H9 (cell line): ENCODE measurements around the gene SURF4. TPM values are rescaled to one million over a fixed set of nuclear protein-coding genes. Genes with fewer than 3 reads are reported as not detected.

Experiments
- DNase-seq: peaks from one replicate; pipeline ENCODE4 v3.0.0-alpha.2; 2017
- H2AFZ ChIP-seq: one replicate; pipeline ENCODE4 v1.6.1; 2013; ENCODE audit warnings: mild to moderate bottlenecking, low read length, control low read depth, moderate library complexity
- H2AK5ac ChIP-seq: 2 replicates; pipeline ENCODE4 v1.6.1; 2013; ENCODE audit warnings: low read length, control low read depth, mixed read lengths; ENCODE audit not compliant: insufficient read length
- H2BK120ac ChIP-seq: one replicate; pipeline ENCODE4 v1.6.1; 2013; ENCODE audit warnings: low read depth, mild to moderate bottlenecking, low read length, control low read depth, inconsistent platforms; ENCODE audit not compliant: poor library complexity, severe bottlenecking
- H2BK12ac ChIP-seq: 2 replicates; pipeline ENCODE4 v1.6.1; 2013; ENCODE audit warnings: low read length, control low read depth, mixed read lengths, low read depth; ENCODE audit not compliant: insufficient read length
- H2BK15ac ChIP-seq: 2 replicates; pipeline ENCODE4 v1.6.1; 2013; ENCODE audit warnings: low read depth, low read length, control low read depth
- H2BK20ac ChIP-seq: one replicate; pipeline ENCODE4 v1.6.1; 2013; ENCODE audit warnings: low read depth, mild to moderate bottlenecking, low read length, control low read depth, inconsistent platforms; ENCODE audit not compliant: poor library complexity, severe bottlenecking
- H2BK5ac ChIP-seq: 2 replicates; pipeline ENCODE4 v1.6.1; 2013; ENCODE audit warnings: low read length, control low read depth, mixed read lengths; ENCODE audit not compliant: insufficient read length
- H3K14ac ChIP-seq: 2 replicates; pipeline ENCODE4 v1.6.1; 2013; ENCODE audit warnings: low read length, control low read depth; ENCODE audit not compliant: insufficient read depth
- H3K18ac ChIP-seq: 2 replicates; pipeline ENCODE4 v1.6.1; 2013; ENCODE audit warnings: low read depth, mild to moderate bottlenecking, mixed read lengths, low read length, control low read depth; ENCODE audit not compliant: insufficient read length
- H3K23ac ChIP-seq: 2 replicates; pipeline ENCODE4 v1.6.1; 2013; ENCODE audit warnings: low read length, control low read depth, mixed read lengths, low read depth; ENCODE audit not compliant: insufficient read length
- H3K23me2 ChIP-seq: 2 replicates; pipeline ENCODE4 v1.6.1; 2013; ENCODE audit warnings: low read depth, mild to moderate bottlenecking, mixed read lengths, low read length, control low read depth; ENCODE audit not compliant: insufficient read length, poor library complexity, severe bottlenecking
- H3K27ac ChIP-seq: 2 replicates; pipeline ENCODE4 v1.5.1; 2013; ENCODE audit warnings: low read length, control low read depth, mixed read lengths, low read depth; ENCODE audit not compliant: insufficient read length
- H3K27me3 ChIP-seq: 2 replicates; pipeline ENCODE4 v1.6.1; 2013; ENCODE audit warnings: low read length, control low read depth, inconsistent platforms; ENCODE audit not compliant: insufficient read depth
- H3K4ac ChIP-seq: 2 replicates; pipeline ENCODE4 v1.6.1; 2013; ENCODE audit warnings: low read depth, mild to moderate bottlenecking, control low read depth, inconsistent platforms, low read length, moderate library complexity
- H3K4me1 ChIP-seq: 2 replicates; pipeline ENCODE4 v1.6.1; 2013; ENCODE audit warnings: low read length, control low read depth, inconsistent platforms; ENCODE audit not compliant: insufficient read depth
- H3K4me2 ChIP-seq: 2 replicates; pipeline ENCODE4 v1.6.1; 2013; ENCODE audit warnings: low read length, control low read depth, mixed read lengths; ENCODE audit not compliant: insufficient read length, insufficient read depth
- H3K56ac ChIP-seq: 2 replicates; pipeline ENCODE4 v1.6.1; 2013; ENCODE audit warnings: low read depth, mild to moderate bottlenecking, mixed read lengths, low read length, control low read depth; ENCODE audit not compliant: insufficient read length
- H3K79me1 ChIP-seq: 2 replicates; pipeline ENCODE4 v1.6.1; 2013; ENCODE audit warnings: low read depth, mild to moderate bottlenecking, moderate library complexity, low read length, control low read depth, inconsistent platforms; ENCODE audit not compliant: insufficient read depth, poor library complexity, severe bottlenecking
- H3K79me2 ChIP-seq: 2 replicates; pipeline ENCODE4 v1.6.1; 2013; ENCODE audit warnings: low read length, control low read depth, inconsistent platforms; ENCODE audit not compliant: insufficient read depth
- H3K9ac ChIP-seq: 2 replicates; pipeline ENCODE4 v1.6.1; 2013; ENCODE audit warnings: low read length, control low read depth, mixed read lengths; ENCODE audit not compliant: insufficient read length; ENCODE audit errors: extremely low read depth
- H3K9me3 ChIP-seq: one replicate; pipeline ENCODE4 v1.6.1; 2013; ENCODE audit warnings: low read depth, low read length, inconsistent platforms; ENCODE audit not compliant: control insufficient read depth
- H3T11ph ChIP-seq: one replicate; pipeline ENCODE4 v1.6.1; 2013; ENCODE audit warnings: mild to moderate bottlenecking, low read length, control low read depth, inconsistent platforms
- H4K20me1 ChIP-seq: one replicate; pipeline ENCODE4 v1.6.1; 2013; ENCODE audit not compliant: control insufficient read depth, insufficient read length, insufficient read depth
- H4K5ac ChIP-seq: 2 replicates; pipeline ENCODE4 v1.6.1; 2013; ENCODE audit warnings: low read depth, mild to moderate bottlenecking, mixed read lengths, low read length, control low read depth; ENCODE audit not compliant: insufficient read length
- H4K8ac ChIP-seq: replicated peaks from 2 replicates; pipeline ENCODE4 v1.6.1; 2013; ENCODE audit warnings: low read length, control low read depth, mixed read lengths, low read depth; ENCODE audit not compliant: insufficient read length
- H4K91ac ChIP-seq: 2 replicates; pipeline ENCODE4 v1.6.1; 2013; ENCODE audit warnings: low read depth, mild to moderate bottlenecking, moderate library complexity, mixed read lengths, low read length, control low read depth; ENCODE audit not compliant: insufficient read length
- H3K27ac Mint-ChIP-seq, 3 experiments: 2 replicates in 2 of 3; 3 replicates in 1 of 3; pipeline ENCODE4 v1.8.0; 2020 to 2021; ENCODE audit warnings: mixed read lengths in 3 of 3, mild to moderate bottlenecking in 1 of 3, moderate library complexity in 1 of 3
- H3K27me3 Mint-ChIP-seq: 2 replicates; pipeline ENCODE4 v1.8.0; 2021; ENCODE audit warnings: low read depth, mild to moderate bottlenecking, moderate library complexity, mixed read lengths
- H3K36me3 Mint-ChIP-seq, 3 experiments: 2 replicates in 2 of 3; 3 replicates in 1 of 3; pipeline ENCODE4 v1.8.0; 2020 to 2021; ENCODE audit warnings: low read depth in 3 of 3, mixed read lengths in 3 of 3; ENCODE audit not compliant: insufficient read depth in 1 of 3
- H3K4me1 Mint-ChIP-seq, 2 experiments: 2 replicates each; pipeline ENCODE4 v1.8.0; 2020; ENCODE audit warnings: mixed read lengths in 2 of 2
- H3K4me3 Mint-ChIP-seq, 2 experiments: 2 replicates in 1 of 2; 3 replicates in 1 of 2; pipeline ENCODE4 v1.8.0; 2020 to 2021; ENCODE audit warnings: mild to moderate bottlenecking in 2 of 2, mixed read lengths in 2 of 2, moderate library complexity in 1 of 2
- H3K9me3 Mint-ChIP-seq, 2 experiments: 2 replicates in 1 of 2; 3 replicates in 1 of 2; pipeline ENCODE4 v1.8.0; 2020; ENCODE audit warnings: mild to moderate bottlenecking in 2 of 2, mixed read lengths in 2 of 2, moderate library complexity in 1 of 2
- WGBS: extraction: QIAGEN DNeasy Blood & Tissue Kit; methylation state at CpG from one replicate; pipeline ENCODE4 v1.1.7; 2013; ENCODE audit warnings: missing lambda C conversion rate, low lambda C conversion rate, mixed read lengths; ENCODE audit not compliant: insufficient read length; ENCODE audit errors: extremely low coverage; 5-methylcytosine and 5-hydroxymethylcytosine counted together
- total RNA-seq: library from RNA; stranded (reverse); gene quantifications from 2 replicates; pipeline ENCODE4 v1.2.1, GENCODE V29; 2021
- TF ChIP-seq, protein P1 (sequence below): fragments of 200-600 bp; sonication (generic); conservative IDR thresholded peaks from 3 replicates; pipeline ENCODE4 v1.8.0; 2021; ENCODE audit warnings: antibody characterized with exemption, mild to moderate bottlenecking

The SURF4 gene
- total RNA-seq, 1 experiment from 2014 or later: 146 TPM

DNA sequence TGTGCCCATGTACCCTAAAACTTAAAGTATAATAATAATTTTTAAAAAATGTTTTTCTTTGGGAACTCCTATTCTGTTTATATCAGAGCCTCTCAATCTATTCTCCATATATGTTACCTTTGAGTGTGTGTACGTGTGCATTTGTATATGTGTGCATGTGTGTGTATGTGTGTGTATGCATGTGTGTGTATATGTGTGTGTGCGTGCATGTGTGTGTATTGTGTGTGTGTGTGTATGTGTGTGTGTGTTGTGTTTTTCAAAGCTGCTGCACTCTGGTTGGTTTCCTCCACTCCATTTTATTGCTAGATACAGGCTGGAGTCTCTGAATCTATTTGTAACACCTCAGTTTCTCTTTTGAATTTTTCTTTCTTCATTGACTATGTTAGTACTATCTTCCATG, 59.9 kb downstream of the SURF4 start:
- no CpG with 5 or more reads among the region's 2 CpGs for WGBS

More for the DNA sequence above, 59.9 kb downstream of the SURF4 start:
- Histone ChIP-seq H2BK5ac (no peak overlapping the region), H3K4ac (no peak overlapping the region), H3K79me2 (no peaks in the 10 kb centered on the region), H4K5ac (no peak overlapping the region), H2BK20ac (no peak overlapping the region), H4K8ac (no peak overlapping the region), H4K91ac (no peak overlapping the region), H2BK12ac (no peak overlapping the region), H2AK5ac (no peak overlapping the region), H3K4me2 (no peak overlapping the region), H3T11ph (no peak overlapping the region), H2AFZ (no peak overlapping the region), H4K20me1 (no peaks in the 10 kb centered on the region), H2BK120ac (no peak overlapping the region), H2BK15ac (no peak overlapping the region), H3K23ac (no peak overlapping the region), H3K4me1 (no peaks in the 10 kb centered on the region; the same call in 1 of the 2 replicates), H3K9ac (no peak overlapping the region), H3K23me2 (no peaks in the 10 kb centered on the region), H3K18ac (no peak overlapping the region), H3K56ac (no peak overlapping the region), H3K27me3 (no peaks in the 10 kb centered on the region), H3K79me1 (no peaks in the 10 kb centered on the region), H3K9me3 (no peaks in the 10 kb centered on the region), H3K27ac (no peak overlapping the region), H3K14ac (no peak overlapping the region)
- Mint-ChIP-seq H3K27me3 (peaks cover 12% of the 10 kb centered on the region; the same call in 1 of the 2 replicates), H3K4me3 (no peak overlapping the region), H3K36me3 (no peaks in the 10 kb centered on the region), H3K4me1 (no peaks in the 10 kb centered on the region), H3K9me3 (peaks cover 0 to 3% of the 10 kb centered on the region in 2 experiments; a peak in 1 of 5 replicates), H3K27ac (no peak overlapping the region)
- DNase-seq: no peak
- TF ChIP-seq, protein P1, sequence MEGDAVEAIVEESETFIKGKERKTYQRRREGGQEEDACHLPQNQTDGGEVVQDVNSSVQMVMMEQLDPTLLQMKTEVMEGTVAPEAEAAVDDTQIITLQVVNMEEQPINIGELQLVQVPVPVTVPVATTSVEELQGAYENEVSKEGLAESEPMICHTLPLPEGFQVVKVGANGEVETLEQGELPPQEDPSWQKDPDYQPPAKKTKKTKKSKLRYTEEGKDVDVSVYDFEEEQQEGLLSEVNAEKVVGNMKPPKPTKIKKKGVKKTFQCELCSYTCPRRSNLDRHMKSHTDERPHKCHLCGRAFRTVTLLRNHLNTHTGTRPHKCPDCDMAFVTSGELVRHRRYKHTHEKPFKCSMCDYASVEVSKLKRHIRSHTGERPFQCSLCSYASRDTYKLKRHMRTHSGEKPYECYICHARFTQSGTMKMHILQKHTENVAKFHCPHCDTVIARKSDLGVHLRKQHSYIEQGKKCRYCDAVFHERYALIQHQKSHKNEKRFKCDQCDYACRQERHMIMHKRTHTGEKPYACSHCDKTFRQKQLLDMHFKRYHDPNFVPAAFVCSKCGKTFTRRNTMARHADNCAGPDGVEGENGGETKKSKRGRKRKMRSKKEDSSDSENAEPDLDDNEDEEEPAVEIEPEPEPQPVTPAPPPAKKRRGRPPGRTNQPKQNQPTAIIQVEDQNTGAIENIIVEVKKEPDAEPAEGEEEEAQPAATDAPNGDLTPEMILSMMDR: no peak

Other genes starting within 250 kb of the SURF4 start
- 9.3 TPM in 2 replicates for gene GBGT1, start 212.1 kb downstream of the SURF4 start, total RNA-seq
- not detected in 2 replicates for gene OBP2B, start 166.8 kb downstream of the SURF4 start, total RNA-seq
- gene ABO, start 100.9 kb downstream of the SURF4 start, total RNA-seq: 0.31 and 0.37 TPM in 2 replicates
- 55.1 and 56.3 TPM in 2 replicates for gene SURF6, start 39.9 kb downstream of the SURF4 start, total RNA-seq
- 60.1 and 63.7 TPM in 2 replicates for gene MED22, start 27.9 kb downstream of the SURF4 start, total RNA-seq
- 2,874 and 2,895 TPM in 2 replicates for gene RPL7A, start 27.8 kb downstream of the SURF4 start, total RNA-seq
- gene SURF1, start 19.6 kb downstream of the SURF4 start, total RNA-seq: 43.3 and 46.8 TPM in 2 replicates
- gene SURF2, start 19.5 kb downstream of the SURF4 start, total RNA-seq: 44.4 and 46.1 TPM in 2 replicates
- gene STKLD1, start 306 bp upstream of the SURF4 start, total RNA-seq: 0.57 TPM in 1 of 2 replicates, not detected in the other
- 33.6 and 35.2 TPM in 2 replicates for gene REXO4, start 42.0 kb upstream of the SURF4 start, total RNA-seq
- 8.2 and 8.8 TPM in 2 replicates for gene ADAMTS13, start 46.3 kb upstream of the SURF4 start, total RNA-seq
- 20.0 and 20.2 TPM in 2 replicates for gene CACFD1, start 83.9 kb upstream of the SURF4 start, total RNA-seq
- gene SLC2A6, start 103.0 kb upstream of the SURF4 start, total RNA-seq: 18.7 and 19.5 TPM in 2 replicates
- not detected in 2 replicates for gene MYMK, start 148.9 kb upstream of the SURF4 start, total RNA-seq
- 0.61 and 0.86 TPM in 2 replicates for gene ADAMTSL2, start 158.6 kb upstream of the SURF4 start, total RNA-seq
- 0.39 and 0.64 TPM in 2 replicates for gene FAM163B, start 233.3 kb upstream of the SURF4 start, total RNA-seq